Hippocampal formation (tissue), 2 donors: ENCODE measurements around the gene ABTB1.
A peak's percentile ranks its signal among the peaks of the same experiment; 100 is the strongest.
"Not testable (repeated sequence)": the region's sequence is repeated elsewhere in the genome, so short reads cannot be mapped to it uniquely, and the experiment has no call there.

Experiments used
- DNase-seq, 2 donors: peaks; one replicate each; lab custom pipeline; 2025; lab: John Stamatoyannopoulos, UW

Gene ABTB1

GRCh38 chr3:127688416-127689265 is 15.9 kb downstream of the ABTB1 start:
- DNase-seq = peak in 1 of 2 donors; percentile 44

- no peak for DNase-seq
Measured at GRCh38 chr3:127689266-127689860, 16.6 kb downstream of the ABTB1 start.

- no peak for DNase-seq
Measured at GRCh38 chr3:127690106-127690505, 17.4 kb downstream of the ABTB1 start.

GRCh38 chr3:127690823-127691452 is 18.2 kb downstream of the ABTB1 start:
- no peak for DNase-seq

- no peak for DNase-seq
Measured at GRCh38 chr3:127691489-127691888, 18.7 kb downstream of the ABTB1 start.

- DNase-seq = no peak
Measured at GRCh38 chr3:127691974-127692373, 19.2 kb downstream of the ABTB1 start.

GRCh38 chr3:127692501-127693335 is 20.0 kb downstream of the ABTB1 start:
- DNase-seq = no peak

GRCh38 chr3:127693336-127693843 is 20.6 kb downstream of the ABTB1 start:
- DNase-seq = no peak

GRCh38 chr3:127694467-127695215 is 21.9 kb downstream of the ABTB1 start:
- no peak for DNase-seq

- peak; percentile 71 to 79 for DNase-seq
Measured at GRCh38 chr3:127697551-127698240, 24.9 kb downstream of the ABTB1 start.

GRCh38 chr3:127698286-127698685 is 25.5 kb downstream of the ABTB1 start:
- no peak for DNase-seq

GRCh38 chr3:127698691-127699415 is 26.1 kb downstream of the ABTB1 start:
- DNase-seq = no peak

- no peak for DNase-seq
Measured at GRCh38 chr3:127699416-127700300, 26.9 kb downstream of the ABTB1 start.

GRCh38 chr3:127700406-127700805 is 27.7 kb downstream of the ABTB1 start:
- DNase-seq = no peak

GRCh38 chr3:127701280-127701911 is 28.6 kb downstream of the ABTB1 start:
- no peak for DNase-seq

- DNase-seq = no peak
Measured at GRCh38 chr3:127702151-127702578, 29.4 kb downstream of the ABTB1 start.

GRCh38 chr3:127704840-127705239 is 32.1 kb downstream of the ABTB1 start:
- DNase-seq = not testable (repeated sequence)

GRCh38 chr3:127706312-127706711 is 33.6 kb downstream of the ABTB1 start:
- DNase-seq = no peak
